Osteoblast (primary cell): ENCODE data around the gene RNASE7. TPM values are rescaled to one million over a fixed set of nuclear protein-coding genes. Genes with fewer than 3 reads are reported as not detected.

Experiments used
- DNase-seq: peaks from one replicate; pipeline ENCODE4 v3.0.0; 2011; ENCODE audit warnings: low spot score, mixed read lengths; ENCODE audit not compliant: insufficient read length; ENCODE audit errors: missing footprints
- H2AFZ ChIP-seq: 2 replicates; pipeline ENCODE4 v1.6.0; 2011; ENCODE audit warnings: mild to moderate bottlenecking, low read length
- H3K27ac ChIP-seq: 2 replicates; pipeline ENCODE4 v1.5.1; 2011; ENCODE audit warnings: mild to moderate bottlenecking, low read depth, low read length, moderate library complexity
- H3K27me3 ChIP-seq: 2 replicates; pipeline ENCODE4 v1.6.0; 2012; ENCODE audit warnings: mild to moderate bottlenecking, control low read depth, inconsistent platforms, low read length, moderate library complexity; ENCODE audit not compliant: insufficient read depth
- H3K36me3 ChIP-seq: 2 replicates; pipeline ENCODE4 v1.5.1; 2011; ENCODE audit warnings: mild to moderate bottlenecking, low read length, control low read depth, moderate library complexity; ENCODE audit not compliant: insufficient read depth
- H3K4me1 ChIP-seq: 2 replicates; pipeline ENCODE4 v1.5.1; 2011; ENCODE audit warnings: mild to moderate bottlenecking, low read length, control low read depth, moderate library complexity; ENCODE audit not compliant: insufficient read depth
- H3K4me2 ChIP-seq: 2 replicates; pipeline ENCODE4 v1.6.0; 2011; ENCODE audit warnings: mild to moderate bottlenecking, low read length; ENCODE audit not compliant: insufficient read depth
- H3K4me3 ChIP-seq: fragments of 200-600 bp; sonication (generic); 3 replicates; pipeline ENCODE4 v1.5.1; 2012; ENCODE audit warnings: mild to moderate bottlenecking, low read length, inconsistent platforms; ENCODE audit not compliant: insufficient read depth
- H3K79me2 ChIP-seq: 2 replicates; pipeline ENCODE4 v1.6.0; 2012; ENCODE audit warnings: mild to moderate bottlenecking, low read length, control low read depth, inconsistent platforms; ENCODE audit not compliant: insufficient read depth
- H3K9me3 ChIP-seq: 2 replicates; pipeline ENCODE4 v1.5.1; 2011; ENCODE audit warnings: low read depth, low read length, control low read depth
- H4K20me1 ChIP-seq: 2 replicates; pipeline ENCODE4 v1.6.0; 2012; ENCODE audit warnings: mild to moderate bottlenecking, low read length, control low read depth; ENCODE audit not compliant: insufficient read depth
- CTCF ChIP-seq: IDR thresholded peaks from 2 replicates; pipeline ENCODE4 v1.5.1; 2011; ENCODE audit warnings: mild to moderate bottlenecking, low read depth, low read length, moderate library complexity; ENCODE audit errors: extremely low read depth
- total RNA-seq: library from RNA; depleted of rRNA; stranded (reverse); fragments of >200 nt; gene quantifications from 2 replicates; pipeline ENCODE4 v1.2.3, GENCODE V29; 2012

RNASE7 gene
- total RNA-seq, 1 donor, result not detected

- no peak for TF ChIP-seq CTCF
- H3K36me3 ChIP-seq, result peaks cover 56% of the 10 kb centered on the region
Measured at GRCh38 chr14:21073921-21074320, 31.8 kb downstream of the RNASE7 start.

GRCh38 chr14:21074398-21075272 is 32.5 kb downstream of the RNASE7 start:
- Histone ChIP-seq H2AFZ (no peak overlapping the region), H3K9me3 (no peaks in the 10 kb centered on the region), H4K20me1 (peaks cover 25% of the 10 kb centered on the region), H3K4me3 (no peak overlapping the region), H3K27ac (no peak overlapping the region), H3K4me2 (no peak overlapping the region), H3K4me1 (peaks cover 23% of the 10 kb centered on the region), H3K27me3 (no peaks in the 10 kb centered on the region), H3K36me3 (peaks cover 62% of the 10 kb centered on the region), H3K79me2 (peaks cover 17% of the 10 kb centered on the region)
- no peak for TF ChIP-seq CTCF
- peak; percentile 69 for DNase-seq

More at GRCh38 chr14:21073921-21074320, 31.8 kb downstream of the RNASE7 start:
- H3K79me2 ChIP-seq, result peaks cover 17% of the 10 kb centered on the region
- no peaks in the 10 kb centered on the region for H3K9me3 ChIP-seq
- H3K4me1 ChIP-seq, result peaks cover 30% of the 10 kb centered on the region
- H3K4me3 ChIP-seq, result no peak overlapping the region
- H2AFZ ChIP-seq, result no peak overlapping the region
- peak; percentile 48 for DNase-seq
- H4K20me1 ChIP-seq, result peaks cover 22% of the 10 kb centered on the region
- H3K4me2 ChIP-seq, result no peak overlapping the region
- H3K27me3 ChIP-seq, result no peaks in the 10 kb centered on the region
- no peak overlapping the region for H3K27ac ChIP-seq

GRCh38 chr14:21075719-21076437 is 33.7 kb downstream of the RNASE7 start:
- DNase-seq, result peak; percentile 56
- peaks cover 17% of the 10 kb centered on the region for H3K79me2 ChIP-seq
- peaks cover 73% of the 10 kb centered on the region for H3K36me3 ChIP-seq
- H3K27ac ChIP-seq, result no peak overlapping the region
- H3K4me3 ChIP-seq, result no peak overlapping the region
- H2AFZ ChIP-seq, result no peak overlapping the region
- no peaks in the 10 kb centered on the region for H3K9me3 ChIP-seq
- no peak for TF ChIP-seq CTCF
- H4K20me1 ChIP-seq, result peaks cover 25% of the 10 kb centered on the region
- H3K4me2 ChIP-seq, result no peak overlapping the region
- H3K4me1 ChIP-seq, result peaks cover 20% of the 10 kb centered on the region
- H3K27me3 ChIP-seq, result no peaks in the 10 kb centered on the region

- Histone ChIP-seq H3K9me3 (no peaks in the 10 kb centered on the region), H3K36me3 (peaks cover 87% of the 10 kb centered on the region), H4K20me1 (peaks cover 20% of the 10 kb centered on the region)
Measured at GRCh38 chr14:21077672-21078071, 35.5 kb downstream of the RNASE7 start.

More at GRCh38 chr14:21077672-21078071, 35.5 kb downstream of the RNASE7 start:
- Histone ChIP-seq H3K79me2 (peaks cover 16% of the 10 kb centered on the region), H3K4me3 (no peak overlapping the region), H3K4me1 (peaks cover 6% of the 10 kb centered on the region), H3K27ac (no peak overlapping the region), H2AFZ (no peak overlapping the region), H3K4me2 (no peak overlapping the region), H3K27me3 (no peaks in the 10 kb centered on the region)
- DNase-seq, result peak; percentile 62
- TF ChIP-seq CTCF, result no peak
